Trophoblast cell (in vitro differentiated cells and primary cell): ENCODE data around the gene RANBP3L.
A peak's percentile ranks its signal among the peaks of the same experiment; 100 is the strongest.

Source experiments
- DNase-seq, 2 donors: peaks; one replicate each; pipeline ENCODE4 v3.0.0-alpha.2; 2016
- H2AFZ ChIP-seq: 2 replicates; pipeline ENCODE4 v1.6.1; 2013; ENCODE audit warnings: low read length, moderate library complexity, mild to moderate bottlenecking; ENCODE audit not compliant: insufficient read depth, poor library complexity
- H2AK5ac ChIP-seq: 2 replicates; pipeline ENCODE4 v1.6.1; 2013; ENCODE audit warnings: mild to moderate bottlenecking, low read length
- H2BK120ac ChIP-seq: 2 replicates; pipeline ENCODE4 v1.6.1; 2013; ENCODE audit warnings: low read length, mild to moderate bottlenecking, moderate library complexity; ENCODE audit not compliant: insufficient read depth, poor library complexity
- H2BK12ac ChIP-seq: 2 replicates; pipeline ENCODE4 v1.6.1; 2013; ENCODE audit warnings: mild to moderate bottlenecking, low read length, moderate library complexity
- H2BK5ac ChIP-seq: 2 replicates; pipeline ENCODE4 v1.6.1; 2013; ENCODE audit warnings: low read length, low read depth, moderate library complexity, mild to moderate bottlenecking; ENCODE audit not compliant: poor library complexity
- H3K14ac ChIP-seq: 2 replicates; pipeline ENCODE4 v1.6.1; 2013; ENCODE audit warnings: mild to moderate bottlenecking, low read length
- H3K18ac ChIP-seq: 2 replicates; pipeline ENCODE4 v1.6.1; 2013; ENCODE audit warnings: mild to moderate bottlenecking, low read length
- H3K23ac ChIP-seq: 2 replicates; pipeline ENCODE4 v1.6.1; 2013; ENCODE audit warnings: low read length
- H3K27ac ChIP-seq: 2 replicates; pipeline ENCODE4 v1.5.1; 2013; ENCODE audit warnings: low read depth, mild to moderate bottlenecking, inconsistent platforms, low read length, moderate library complexity
- H3K27me3 ChIP-seq: 2 replicates; pipeline ENCODE4 v1.6.1; 2013; ENCODE audit warnings: inconsistent platforms, mild to moderate bottlenecking, low read length, moderate library complexity; ENCODE audit not compliant: insufficient read depth
- H3K36me3 ChIP-seq, 2 experiments: 1 replicate in 1 of 2; 2 replicates in 1 of 2; pipeline ENCODE4 v1.6.1; 2013; ENCODE audit warnings: low read length in 2 of 2, mild to moderate bottlenecking in 2 of 2, moderate library complexity in 1 of 2; ENCODE audit not compliant: insufficient read depth in 2 of 2, control insufficient read depth in 1 of 2
- H3K4ac ChIP-seq: 2 replicates; pipeline ENCODE4 v1.6.1; 2013; ENCODE audit warnings: low read depth, mild to moderate bottlenecking, low read length, moderate library complexity
- H3K4me1 ChIP-seq, 2 experiments: 1 replicate in 1 of 2; 2 replicates in 1 of 2; pipeline ENCODE4 v1.6.1; 2013; ENCODE audit warnings: low read length in 2 of 2, mild to moderate bottlenecking in 2 of 2, moderate library complexity in 1 of 2; ENCODE audit not compliant: insufficient read depth in 2 of 2, control insufficient read depth in 1 of 2
- H3K4me2 ChIP-seq: 2 replicates; pipeline ENCODE4 v1.6.1; 2013; ENCODE audit warnings: inconsistent platforms, mild to moderate bottlenecking, low read length, moderate library complexity
- H3K4me3 ChIP-seq: 2 replicates; pipeline ENCODE4 v1.5.1; 2013; ENCODE audit warnings: mild to moderate bottlenecking, low read depth, low read length, inconsistent platforms
- H3K79me1 ChIP-seq: one replicate; pipeline ENCODE4 v1.6.1; 2013; ENCODE audit warnings: low read length
- H3K79me2 ChIP-seq: 2 replicates; pipeline ENCODE4 v1.6.1; 2013; ENCODE audit warnings: low read length, mild to moderate bottlenecking; ENCODE audit not compliant: control insufficient read depth, insufficient read depth, poor library complexity
- H3K9ac ChIP-seq: 2 replicates; pipeline ENCODE4 v1.6.1; 2013; ENCODE audit warnings: mild to moderate bottlenecking, low read length
- H3K9me3 ChIP-seq: 2 replicates; pipeline ENCODE4 v1.6.1; 2013; ENCODE audit warnings: low read depth, mild to moderate bottlenecking, control low read depth, inconsistent platforms, low read length; ENCODE audit not compliant: insufficient read depth
- H4K12ac ChIP-seq: 2 replicates; pipeline ENCODE4 v1.6.1; 2013; ENCODE audit warnings: low read depth, mild to moderate bottlenecking, low read length, moderate library complexity
- H4K8ac ChIP-seq: 2 replicates; pipeline ENCODE4 v1.6.1; 2013; ENCODE audit warnings: low read depth, mild to moderate bottlenecking, low read length, moderate library complexity
- H4K91ac ChIP-seq: one replicate; pipeline ENCODE4 v1.6.1; 2013; ENCODE audit warnings: low read depth, mild to moderate bottlenecking, low read length, moderate library complexity
- WGBS: extraction: QIAGEN DNeasy Blood & Tissue Kit; methylation state at CpG from one replicate; pipeline ENCODE4 v1.1.7; 2013; ENCODE audit warnings: missing lambda C conversion rate; ENCODE audit not compliant: insufficient read length, insufficient coverage; ENCODE audit errors: extremely low coverage; 5-methylcytosine and 5-hydroxymethylcytosine counted together

Gene RANBP3L

GRCh38 chr5:36281626-36282025 lies 20.1 kb downstream of the RANBP3L start:
- Histone ChIP-seq H4K12ac (no peak overlapping the region), H3K14ac (no peak overlapping the region), H2AK5ac (no peak overlapping the region), H3K27ac (no peak overlapping the region), H3K27me3 (no peaks in the 10 kb centered on the region), H3K36me3 (no peaks in the 10 kb centered on the region), H2BK5ac (no peak overlapping the region), H2AFZ (no peak overlapping the region), H3K23ac (no peak overlapping the region), H2BK120ac (no peak overlapping the region), H3K4me3 (no peak overlapping the region), H4K91ac (no peak overlapping the region), H3K9ac (no peak overlapping the region), H3K79me2 (no peaks in the 10 kb centered on the region), H3K4me2 (no peak overlapping the region), H3K79me1 (no peaks in the 10 kb centered on the region), H3K4me1 (no peaks in the 10 kb centered on the region), H2BK12ac (no peak overlapping the region), H3K9me3 (no peaks in the 10 kb centered on the region), H3K4ac (no peak overlapping the region), H3K18ac (no peak overlapping the region), H4K8ac (no peak overlapping the region)
- DNase-seq = no peak
- no CpG with 5 or more reads among the region's 2 CpGs for WGBS

DNA sequence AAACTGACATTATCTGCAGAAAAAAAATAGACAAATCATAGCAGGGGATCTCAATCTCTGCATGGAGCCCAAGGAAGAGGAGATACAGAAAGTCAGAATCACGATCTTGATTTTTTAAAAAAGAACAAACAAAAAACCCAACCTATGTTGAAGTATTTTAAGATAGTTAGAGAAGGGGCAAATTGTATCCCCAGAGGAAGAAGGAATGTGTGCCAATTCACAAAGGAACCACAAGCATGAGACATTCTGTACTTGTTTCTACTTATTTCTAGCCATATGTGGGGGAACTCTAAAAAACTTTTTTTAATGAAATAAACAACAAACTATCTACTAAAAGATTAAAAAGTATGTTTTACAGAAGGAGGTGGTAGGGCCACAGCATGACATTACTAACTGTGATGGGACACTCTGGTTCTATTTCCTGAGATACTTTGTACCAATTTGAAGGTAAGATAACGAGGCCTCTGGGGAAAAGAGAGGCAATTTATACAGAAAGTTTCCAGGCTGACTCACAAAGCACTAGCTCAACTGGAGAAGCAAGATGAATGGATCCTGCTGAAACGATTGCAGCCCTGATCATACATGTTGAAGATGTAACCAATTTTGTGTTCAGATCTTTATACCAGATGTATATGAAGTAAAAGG lies 22.5 kb downstream of the RANBP3L start:
- Histone ChIP-seq H3K79me2 (no peaks in the 10 kb centered on the region), H3K9ac (no peak overlapping the region), H3K36me3 (no peaks in the 10 kb centered on the region), H4K91ac (no peak overlapping the region), H4K8ac (no peak overlapping the region), H3K79me1 (no peaks in the 10 kb centered on the region), H3K18ac (no peak overlapping the region), H2AK5ac (no peak overlapping the region), H3K23ac (no peak overlapping the region), H3K27me3 (no peaks in the 10 kb centered on the region), H3K4me3 (no peak overlapping the region), H2BK12ac (no peak overlapping the region), H2BK5ac (no peak overlapping the region), H3K4ac (no peak overlapping the region), H3K4me1 (no peaks in the 10 kb centered on the region), H2AFZ (no peak overlapping the region), H3K27ac (no peak overlapping the region), H2BK120ac (no peak overlapping the region), H3K4me2 (no peak overlapping the region), H3K9me3 (no peaks in the 10 kb centered on the region), H3K14ac (no peak overlapping the region), H4K12ac (no peak overlapping the region)
- no CpG with 5 or more reads among the region's 3 CpGs for WGBS
- DNase-seq = peak in 1 of 2 donors; percentile 51

DNA sequence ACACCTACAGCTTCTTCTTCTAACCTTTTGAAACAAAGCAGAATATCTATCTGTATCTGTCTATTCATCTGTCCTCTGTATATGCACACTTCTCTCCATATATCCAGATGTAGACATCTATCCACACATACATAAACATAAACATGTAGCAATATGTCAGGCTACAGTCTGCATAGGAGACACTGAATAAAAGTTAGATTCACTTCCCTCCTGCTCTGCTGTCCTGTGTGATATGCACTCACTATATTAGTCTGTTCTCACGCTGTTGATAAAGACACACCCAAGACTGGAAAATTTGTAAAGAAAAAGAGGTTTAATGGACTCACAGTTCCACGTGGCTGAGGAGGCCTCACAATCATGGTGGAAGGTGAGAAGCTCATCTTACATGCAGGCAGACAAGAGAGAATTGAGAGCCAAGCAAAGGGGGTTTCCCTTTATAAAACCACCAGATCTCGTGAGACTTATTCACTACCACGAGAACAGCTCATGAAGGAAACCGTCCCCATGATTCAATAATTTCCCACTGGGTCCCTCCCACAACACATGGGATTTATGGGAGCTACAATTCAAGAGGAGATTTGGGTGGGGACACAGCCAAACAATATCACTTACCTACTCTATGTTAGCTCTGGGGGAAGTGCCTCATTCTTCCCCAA lies 24.1 kb downstream of the RANBP3L start:
- H2AK5ac ChIP-seq = no peak overlapping the region
- H4K12ac ChIP-seq = no peak overlapping the region
- no CpG with 5 or more reads among the region's 5 CpGs for WGBS

GRCh38 chr5:36276864-36277263 lies 24.8 kb downstream of the RANBP3L start:
- H4K8ac ChIP-seq = no peak overlapping the region
- no peaks in the 10 kb centered on the region for H3K9me3 ChIP-seq

More for the DNA sequence above, 24.1 kb downstream of the RANBP3L start:
- Histone ChIP-seq H4K91ac (no peak overlapping the region), H3K79me2 (no peaks in the 10 kb centered on the region), H2BK12ac (no peak overlapping the region), H3K4ac (no peak overlapping the region), H2AFZ (no peak overlapping the region), H3K4me3 (no peak overlapping the region), H3K27me3 (no peaks in the 10 kb centered on the region), H3K4me2 (no peak overlapping the region), H3K27ac (no peak overlapping the region), H3K14ac (no peak overlapping the region), H3K79me1 (no peaks in the 10 kb centered on the region), H2BK5ac (no peak overlapping the region), H3K9ac (no peak overlapping the region), H2BK120ac (no peak overlapping the region), H4K8ac (no peak overlapping the region), H3K36me3 (no peaks in the 10 kb centered on the region), H3K18ac (no peak overlapping the region), H3K9me3 (no peaks in the 10 kb centered on the region), H3K4me1 (no peaks in the 10 kb centered on the region), H3K23ac (no peak overlapping the region)
- DNase-seq = no peak

More at GRCh38 chr5:36276864-36277263, 24.8 kb downstream of the RANBP3L start:
- Histone ChIP-seq H2BK5ac (no peak overlapping the region), H3K36me3 (no peaks in the 10 kb centered on the region), H3K18ac (no peak overlapping the region), H3K23ac (no peak overlapping the region), H3K27ac (no peak overlapping the region), H2BK12ac (no peak overlapping the region), H4K91ac (no peak overlapping the region), H3K4me2 (no peak overlapping the region), H3K4ac (no peak overlapping the region), H3K9ac (no peak overlapping the region), H3K14ac (no peak overlapping the region), H4K12ac (no peak overlapping the region), H2AK5ac (no peak overlapping the region), H3K27me3 (no peaks in the 10 kb centered on the region), H2AFZ (no peak overlapping the region), H2BK120ac (no peak overlapping the region), H3K79me2 (no peaks in the 10 kb centered on the region), H3K79me1 (no peaks in the 10 kb centered on the region), H3K4me3 (no peak overlapping the region), H3K4me1 (no peaks in the 10 kb centered on the region)
- no peak for DNase-seq
